ENCODE data around the gene BRPF3.

The BRPF3 gene

DNA sequence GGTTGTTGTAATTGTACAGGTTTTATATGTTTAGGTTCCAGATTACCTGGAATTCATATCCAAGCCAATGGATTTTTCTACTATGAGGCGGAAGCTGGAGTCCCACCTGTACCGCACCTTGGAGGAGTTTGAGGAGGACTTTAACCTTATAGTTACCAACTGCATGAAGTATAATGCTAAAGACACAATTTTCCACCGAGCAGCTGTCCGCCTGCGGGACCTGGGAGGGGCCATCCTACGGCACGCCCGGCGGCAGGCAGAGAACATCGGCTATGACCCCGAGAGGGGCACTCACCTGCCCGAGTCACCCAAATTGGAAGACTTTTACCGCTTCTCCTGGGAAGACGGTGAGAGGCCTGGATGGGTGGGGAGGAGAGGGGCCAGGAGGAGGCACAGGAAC lies 13.6 kb downstream of the BRPF3 start:
- H3K4me3 ChIP-seq (ENCODE audit: low read depth, low read length) = no peak overlapping the region
- H3K4me1 ChIP-seq (ENCODE audit: control insufficient read depth, insufficient read depth, low read length) = no peaks in the 10 kb centered on the region
- H3K36me3 ChIP-seq (ENCODE audit: control insufficient read depth in 2 of 2, insufficient read depth in 1 of 2, low read length in 2 of 2) = peaks cover 44 to 98% of the 10 kb centered on the region in 2 experiments
- no peak overlapping the region for H3K27ac ChIP-seq (ENCODE audit: extremely low read depth, low read depth, low read length)
- TF ChIP-seq ZNF658 (tag by site-specific recombination; IDR thresholded peaks at IDR 0.05) (no peak), ZNF16 (tag by site-specific recombination; IDR thresholded peaks at IDR 0.05; ENCODE audit: low read depth) (no peak), ZNF548 (tag by site-specific recombination; IDR thresholded peaks at IDR 0.05) (no peak), ZNF10 (tag by site-specific recombination; IDR thresholded peaks at IDR 0.05) (no peak), ZNF121 (tag by site-specific recombination; IDR thresholded peaks at IDR 0.05) (no peak), ZFP69B (tag by site-specific recombination; IDR thresholded peaks at IDR 0.05) (no peak), ZBTB20 (tag by site-specific recombination; IDR thresholded peaks at IDR 0.05) (no peak), ZNF19 (tag by site-specific recombination; IDR thresholded peaks at IDR 0.05; ENCODE audit: low read depth) (no peak), HOXC10 (CRISPR knock-in tag; IDR thresholded peaks at IDR 0.05) (no peak)
- TF ChIP-seq, protein P1, sequence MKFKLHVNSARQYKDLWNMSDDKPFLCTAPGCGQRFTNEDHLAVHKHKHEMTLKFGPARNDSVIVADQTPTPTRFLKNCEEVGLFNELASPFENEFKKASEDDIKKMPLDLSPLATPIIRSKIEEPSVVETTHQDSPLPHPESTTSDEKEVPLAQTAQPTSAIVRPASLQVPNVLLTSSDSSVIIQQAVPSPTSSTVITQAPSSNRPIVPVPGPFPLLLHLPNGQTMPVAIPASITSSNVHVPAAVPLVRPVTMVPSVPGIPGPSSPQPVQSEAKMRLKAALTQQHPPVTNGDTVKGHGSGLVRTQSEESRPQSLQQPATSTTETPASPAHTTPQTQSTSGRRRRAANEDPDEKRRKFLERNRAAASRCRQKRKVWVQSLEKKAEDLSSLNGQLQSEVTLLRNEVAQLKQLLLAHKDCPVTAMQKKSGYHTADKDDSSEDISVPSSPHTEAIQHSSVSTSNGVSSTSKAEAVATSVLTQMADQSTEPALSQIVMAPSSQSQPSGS (tag by site-specific recombination; IDR thresholded peaks at IDR 0.05; ENCODE audit: low read depth) = no peak
- TF ChIP-seq, protein P2, sequence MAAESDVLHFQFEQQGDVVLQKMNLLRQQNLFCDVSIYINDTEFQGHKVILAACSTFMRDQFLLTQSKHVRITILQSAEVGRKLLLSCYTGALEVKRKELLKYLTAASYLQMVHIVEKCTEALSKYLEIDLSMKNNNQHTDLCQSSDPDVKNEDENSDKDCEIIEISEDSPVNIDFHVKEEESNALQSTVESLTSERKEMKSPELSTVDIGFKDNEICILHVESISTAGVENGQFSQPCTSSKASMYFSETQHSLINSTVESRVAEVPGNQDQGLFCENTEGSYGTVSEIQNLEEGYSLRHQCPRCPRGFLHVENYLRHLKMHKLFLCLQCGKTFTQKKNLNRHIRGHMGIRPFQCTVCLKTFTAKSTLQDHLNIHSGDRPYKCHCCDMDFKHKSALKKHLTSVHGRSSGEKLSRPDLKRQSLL (tag by site-specific recombination; IDR thresholded peaks at IDR 0.05) = no peak
- TF ChIP-seq, protein P3, sequence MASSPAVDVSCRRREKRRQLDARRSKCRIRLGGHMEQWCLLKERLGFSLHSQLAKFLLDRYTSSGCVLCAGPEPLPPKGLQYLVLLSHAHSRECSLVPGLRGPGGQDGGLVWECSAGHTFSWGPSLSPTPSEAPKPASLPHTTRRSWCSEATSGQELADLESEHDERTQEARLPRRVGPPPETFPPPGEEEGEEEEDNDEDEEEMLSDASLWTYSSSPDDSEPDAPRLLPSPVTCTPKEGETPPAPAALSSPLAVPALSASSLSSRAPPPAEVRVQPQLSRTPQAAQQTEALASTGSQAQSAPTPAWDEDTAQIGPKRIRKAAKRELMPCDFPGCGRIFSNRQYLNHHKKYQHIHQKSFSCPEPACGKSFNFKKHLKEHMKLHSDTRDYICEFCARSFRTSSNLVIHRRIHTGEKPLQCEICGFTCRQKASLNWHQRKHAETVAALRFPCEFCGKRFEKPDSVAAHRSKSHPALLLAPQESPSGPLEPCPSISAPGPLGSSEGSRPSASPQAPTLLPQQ (tag by site-specific recombination; IDR thresholded peaks at IDR 0.05) = no peak
- TF ChIP-seq, protein P4, sequence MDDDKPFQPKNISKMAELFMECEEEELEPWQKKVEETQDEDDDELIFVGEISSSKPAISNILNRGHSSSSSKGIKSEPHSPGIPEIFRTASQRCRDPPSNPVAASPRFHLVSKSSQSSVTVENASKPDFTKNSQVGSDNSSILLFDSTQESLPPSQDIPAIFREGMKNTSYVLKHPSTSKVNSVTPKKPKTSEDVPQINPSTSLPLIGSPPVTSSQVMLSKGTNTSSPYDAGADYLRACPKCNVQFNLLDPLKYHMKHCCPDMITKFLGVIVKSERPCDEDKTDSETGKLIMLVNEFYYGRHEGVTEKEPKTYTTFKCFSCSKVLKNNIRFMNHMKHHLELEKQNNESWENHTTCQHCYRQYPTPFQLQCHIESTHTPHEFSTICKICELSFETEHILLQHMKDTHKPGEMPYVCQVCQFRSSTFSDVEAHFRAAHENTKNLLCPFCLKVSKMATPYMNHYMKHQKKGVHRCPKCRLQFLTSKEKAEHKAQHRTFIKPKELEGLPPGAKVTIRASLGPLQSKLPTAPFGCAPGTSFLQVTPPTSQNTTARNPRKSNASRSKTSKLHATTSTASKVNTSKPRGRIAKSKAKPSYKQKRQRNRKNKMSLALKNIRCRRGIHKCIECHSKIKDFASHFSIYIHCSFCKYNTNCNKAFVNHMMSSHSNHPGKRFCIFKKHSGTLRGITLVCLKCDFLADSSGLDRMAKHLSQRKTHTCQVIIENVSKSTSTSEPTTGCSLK (tag by site-specific recombination; IDR thresholded peaks at IDR 0.05) = no peak
- ChIA-PET CTCF (interaction anchor here (0.7 kb wide), 2 partner anchors 16 to 66 kb away, joined by 3 to 4 read pairs; no protein-coding TSS in a partner anchor), POLR2A (no interaction called here)
- no peaks in the 10 kb centered on the region for H3K9me3 ChIP-seq (ENCODE audit: control insufficient read depth, insufficient read depth, low read depth, low read length)

GRCh38 chr6:36210886-36211595 lies 14.5 kb downstream of the BRPF3 start:
- POLR2A ChIA-PET = no interaction called here
- TF ChIP-seq BCL11B (tag by site-specific recombination; IDR thresholded peaks at IDR 0.05; ENCODE audit: low read depth) (no peak), ZNF76 (tag by site-specific recombination; IDR thresholded peaks at IDR 0.05; ENCODE audit: borderline replicate concordance, low read depth) (no peak), ZNF600 (tag by site-specific recombination; IDR thresholded peaks at IDR 0.05) (no peak)
- TF ChIP-seq, protein P5, sequence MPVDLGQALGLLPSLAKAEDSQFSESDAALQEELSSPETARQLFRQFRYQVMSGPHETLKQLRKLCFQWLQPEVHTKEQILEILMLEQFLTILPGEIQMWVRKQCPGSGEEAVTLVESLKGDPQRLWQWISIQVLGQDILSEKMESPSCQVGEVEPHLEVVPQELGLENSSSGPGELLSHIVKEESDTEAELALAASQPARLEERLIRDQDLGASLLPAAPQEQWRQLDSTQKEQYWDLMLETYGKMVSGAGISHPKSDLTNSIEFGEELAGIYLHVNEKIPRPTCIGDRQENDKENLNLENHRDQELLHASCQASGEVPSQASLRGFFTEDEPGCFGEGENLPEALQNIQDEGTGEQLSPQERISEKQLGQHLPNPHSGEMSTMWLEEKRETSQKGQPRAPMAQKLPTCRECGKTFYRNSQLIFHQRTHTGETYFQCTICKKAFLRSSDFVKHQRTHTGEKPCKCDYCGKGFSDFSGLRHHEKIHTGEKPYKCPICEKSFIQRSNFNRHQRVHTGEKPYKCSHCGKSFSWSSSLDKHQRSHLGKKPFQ (tag by site-specific recombination; IDR thresholded peaks at IDR 0.05) = no peak
- TF ChIP-seq, protein P6, sequence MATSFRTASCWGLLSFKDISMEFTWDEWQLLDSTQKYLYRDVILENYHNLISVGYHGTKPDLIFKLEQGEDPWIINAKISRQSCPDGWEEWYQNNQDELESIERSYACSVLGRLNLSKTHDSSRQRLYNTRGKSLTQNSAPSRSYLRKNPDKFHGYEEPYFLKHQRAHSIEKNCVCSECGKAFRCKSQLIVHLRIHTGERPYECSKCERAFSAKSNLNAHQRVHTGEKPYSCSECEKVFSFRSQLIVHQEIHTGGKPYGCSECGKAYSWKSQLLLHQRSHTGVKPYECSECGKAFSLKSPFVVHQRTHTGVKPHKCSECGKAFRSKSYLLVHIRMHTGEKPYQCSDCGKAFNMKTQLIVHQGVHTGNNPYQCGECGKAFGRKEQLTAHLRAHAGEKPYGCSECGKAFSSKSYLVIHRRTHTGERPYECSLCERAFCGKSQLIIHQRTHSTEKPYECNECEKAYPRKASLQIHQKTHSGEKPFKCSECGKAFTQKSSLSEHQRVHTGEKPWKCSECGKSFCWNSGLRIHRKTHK (tag by site-specific recombination; IDR thresholded peaks at IDR 0.05) = no peak
- no peak overlapping the region for H3K27ac ChIP-seq (ENCODE audit: extremely low read depth, low read depth, low read length)
- H3K36me3 ChIP-seq (ENCODE audit: control insufficient read depth in 2 of 2, insufficient read depth in 1 of 2, low read length in 2 of 2) = peaks cover 51 to 98% of the 10 kb centered on the region in 2 experiments
- CTCF ChIA-PET = interaction anchor here (0.7 kb wide), 1 partner anchor 65 kb away, joined by 4 read pairs; no protein-coding TSS in a partner anchor
- no peaks in the 10 kb centered on the region for H3K4me1 ChIP-seq (ENCODE audit: control insufficient read depth, insufficient read depth, low read length)
- no peak overlapping the region for H3K4me3 ChIP-seq (ENCODE audit: low read depth, low read length)
- H3K9me3 ChIP-seq (ENCODE audit: control insufficient read depth, insufficient read depth, low read depth, low read length) = no peaks in the 10 kb centered on the region

All from HEK293 (cell line).